ENCODE results near the gene NACC2.

Gene NACC2

GRCh38 chr9:136114610-136115009 lies 19.5 kb upstream of the NACC2 start:
- Mint-ChIP-seq H3K36me3 (ENCODE audit: insufficient read depth) (peaks cover 18% of the 10 kb centered on the region), H3K4me3 (no peak overlapping the region), H3K27me3 (no peaks in the 10 kb centered on the region), H3K4me1 (peaks cover 23% of the 10 kb centered on the region), H3K9me3 (no peaks in the 10 kb centered on the region), H3K27ac (ENCODE audit: low read depth) (no peak overlapping the region)
- DNase-seq (ENCODE audit: low spot score in 2 of 2) (no peak), ATAC-seq (replicated peaks; ENCODE audit: extremely low read depth, poor library complexity, severe bottlenecking) (no peak)

DNA sequence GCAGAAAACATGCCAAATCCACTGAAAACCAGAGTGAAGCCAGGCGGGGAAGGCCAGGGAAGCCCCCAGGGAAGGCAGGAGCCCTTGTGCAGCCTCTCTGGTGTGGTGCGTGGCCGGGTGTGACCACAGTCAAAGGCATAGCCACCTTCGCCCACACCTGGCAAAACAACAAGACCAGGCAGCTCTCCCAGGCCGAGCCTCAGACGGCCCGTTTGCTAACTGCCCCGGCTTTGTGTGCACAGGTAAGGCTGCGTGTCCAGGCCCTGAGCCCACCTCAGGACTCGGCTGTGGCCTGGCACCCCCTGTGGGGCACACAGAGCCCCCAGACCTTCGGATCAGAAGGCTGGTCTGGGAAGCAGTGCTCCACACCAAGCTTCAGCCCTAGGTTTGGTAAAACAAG lies 17.5 kb upstream of the NACC2 start:
- no peaks in the 10 kb centered on the region for H3K27me3 Mint-ChIP-seq
- H3K9me3 Mint-ChIP-seq: no peaks in the 10 kb centered on the region
- peaks cover 14% of the 10 kb centered on the region for H3K36me3 Mint-ChIP-seq (ENCODE audit: insufficient read depth)
- peak overlapping the region; percentile 80 for H3K27ac Mint-ChIP-seq (ENCODE audit: low read depth)
- H3K4me1 Mint-ChIP-seq: peaks cover 27% of the 10 kb centered on the region
- no peak overlapping the region for H3K4me3 Mint-ChIP-seq
- DNase-seq (ENCODE audit: low spot score in 2 of 2): no peak
- ATAC-seq (replicated peaks; ENCODE audit: extremely low read depth, poor library complexity, severe bottlenecking): no peak

- Mint-ChIP-seq H3K4me1 (peaks cover 34% of the 10 kb centered on the region), H3K27me3 (no peaks in the 10 kb centered on the region), H3K27ac (ENCODE audit: low read depth) (peak overlapping the region; percentile 80)
Observed at GRCh38 chr9:136111910-136112309, 16.8 kb upstream of the NACC2 start.

GRCh38 chr9:136111190-136111589 lies 16.1 kb upstream of the NACC2 start:
- H3K27me3 Mint-ChIP-seq: no peaks in the 10 kb centered on the region
- peaks cover 13% of the 10 kb centered on the region for H3K36me3 Mint-ChIP-seq (ENCODE audit: insufficient read depth)
- DNase-seq (ENCODE audit: low spot score in 2 of 2) (no peak), ATAC-seq (replicated peaks; ENCODE audit: extremely low read depth, poor library complexity, severe bottlenecking) (no peak)
- no peaks in the 10 kb centered on the region for H3K9me3 Mint-ChIP-seq
- H3K4me3 Mint-ChIP-seq: peak overlapping the region; percentile 84
- peaks cover 41% of the 10 kb centered on the region for H3K4me1 Mint-ChIP-seq
- H3K27ac Mint-ChIP-seq (ENCODE audit: low read depth): peak overlapping the region; percentile 80

More at GRCh38 chr9:136111910-136112309, 16.8 kb upstream of the NACC2 start:
- Mint-ChIP-seq H3K9me3 (no peaks in the 10 kb centered on the region), H3K36me3 (ENCODE audit: insufficient read depth) (peaks cover 16% of the 10 kb centered on the region), H3K4me3 (peak overlapping the region; percentile 84)
- ATAC-seq (replicated peaks; ENCODE audit: extremely low read depth, poor library complexity, severe bottlenecking) (no peak), DNase-seq (ENCODE audit: low spot score in 2 of 2) (no peak)

- H3K4me1 Mint-ChIP-seq: peaks cover 47% of the 10 kb centered on the region
- ATAC-seq (replicated peaks; ENCODE audit: extremely low read depth, poor library complexity, severe bottlenecking) (peak; percentile 48), DNase-seq (ENCODE audit: low spot score in 2 of 2) (no peak)
- H3K27ac Mint-ChIP-seq (ENCODE audit: low read depth): peak overlapping the region; percentile 80
- H3K36me3 Mint-ChIP-seq (ENCODE audit: insufficient read depth): peaks cover 9% of the 10 kb centered on the region
- H3K9me3 Mint-ChIP-seq: no peaks in the 10 kb centered on the region
- H3K4me3 Mint-ChIP-seq: peak overlapping the region; percentile 84
- H3K27me3 Mint-ChIP-seq: no peaks in the 10 kb centered on the region
Observed at GRCh38 chr9:136110082-136111061, 15.3 kb upstream of the NACC2 start.

- peak; percentile 76 to 87 for DNase-seq (ENCODE audit: low spot score in 2 of 2)
- Mint-ChIP-seq H3K36me3 (ENCODE audit: insufficient read depth) (peaks cover 7% of the 10 kb centered on the region), H3K27ac (ENCODE audit: low read depth) (peak overlapping the region; percentile 46), H3K9me3 (no peaks in the 10 kb centered on the region), H3K27me3 (no peaks in the 10 kb centered on the region), H3K4me1 (peaks cover 47% of the 10 kb centered on the region), H3K4me3 (peak overlapping the region; percentile 84)
- peak; percentile 93 for ATAC-seq (replicated peaks; ENCODE audit: extremely low read depth, poor library complexity, severe bottlenecking)
Observed at GRCh38 chr9:136109351-136110081, 14.4 kb upstream of the NACC2 start.

DNA sequence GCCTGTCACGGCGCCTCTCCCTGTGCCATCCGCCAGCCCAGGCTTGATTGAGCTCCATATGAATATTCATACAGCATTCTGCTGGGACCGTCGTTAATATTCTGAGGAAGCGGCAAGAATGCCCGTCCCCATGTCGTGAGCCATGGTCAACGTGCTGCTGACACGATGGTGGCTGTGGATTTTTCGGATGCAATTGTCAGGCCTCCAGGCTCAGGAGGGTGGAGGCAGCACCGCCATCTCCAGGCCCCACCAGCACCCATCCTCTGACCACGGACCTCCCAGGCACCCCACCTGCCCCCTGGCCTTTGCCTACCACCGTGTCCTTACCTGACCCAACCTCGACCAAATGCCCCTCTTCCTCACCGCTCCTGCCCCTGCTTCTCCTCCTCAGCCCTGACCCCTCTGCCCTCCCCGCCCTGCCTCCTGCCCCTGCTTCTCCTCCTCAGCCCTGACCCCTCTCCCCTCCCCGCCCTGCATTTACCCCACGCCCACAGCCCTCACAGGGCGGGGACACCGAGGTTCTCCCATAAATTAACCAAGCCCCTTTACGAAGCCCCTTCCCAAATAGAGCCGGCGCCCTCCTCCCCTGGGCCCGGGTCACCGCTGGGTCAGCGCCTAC lies 13.7 kb upstream of the NACC2 start:
- Mint-ChIP-seq H3K36me3 (ENCODE audit: insufficient read depth) (peaks cover 4% of the 10 kb centered on the region), H3K4me1 (peaks cover 47% of the 10 kb centered on the region), H3K4me3 (peak overlapping the region; percentile 84), H3K9me3 (no peaks in the 10 kb centered on the region), H3K27ac (ENCODE audit: low read depth) (peak overlapping the region; percentile 46), H3K27me3 (no peaks in the 10 kb centered on the region)
- ATAC-seq (replicated peaks; ENCODE audit: extremely low read depth, poor library complexity, severe bottlenecking) (no peak), DNase-seq (ENCODE audit: low spot score in 2 of 2) (no peak)

DNA sequence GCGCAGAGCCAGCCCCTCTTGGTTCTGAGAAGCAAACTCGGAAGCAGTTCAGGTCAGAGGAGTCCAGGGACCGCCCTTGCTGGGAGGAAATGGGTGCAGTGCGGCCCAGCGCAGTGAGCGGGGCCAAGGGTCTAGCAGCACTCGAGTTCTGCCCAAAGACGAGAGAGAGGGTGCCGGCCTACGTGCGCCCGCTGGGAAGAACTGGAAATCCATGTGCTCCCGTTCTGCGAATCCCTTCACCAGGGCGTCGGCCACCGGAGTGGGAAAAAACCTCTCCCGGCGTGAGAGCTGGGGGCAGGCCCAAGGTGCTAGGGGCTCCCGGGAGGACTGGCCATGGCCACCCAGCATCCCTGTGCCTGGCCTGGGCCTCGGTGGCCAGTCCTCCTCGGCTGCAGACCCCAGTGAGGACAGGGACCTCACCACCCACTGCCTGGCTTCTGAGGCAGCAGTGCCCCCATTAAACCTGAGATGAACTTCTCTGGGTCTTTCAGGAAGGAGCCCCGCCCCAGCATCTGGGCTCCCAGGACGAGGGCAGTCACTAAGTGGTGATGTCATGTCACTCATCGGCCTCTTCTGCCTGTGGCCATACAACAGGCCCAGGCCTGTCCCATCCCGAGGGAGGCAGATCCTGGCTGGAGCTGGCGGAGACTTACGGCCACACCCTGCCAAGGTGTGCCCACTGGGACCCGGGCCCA lies 13.0 kb upstream of the NACC2 start:
- Mint-ChIP-seq H3K4me1 (peaks cover 40% of the 10 kb centered on the region), H3K27me3 (no peaks in the 10 kb centered on the region), H3K36me3 (ENCODE audit: insufficient read depth) (peaks cover 4% of the 10 kb centered on the region), H3K27ac (ENCODE audit: low read depth) (peak overlapping the region; percentile 88), H3K4me3 (peak overlapping the region; percentile 84), H3K9me3 (no peaks in the 10 kb centered on the region)
- no peak for DNase-seq (ENCODE audit: low spot score in 2 of 2)
- ATAC-seq (replicated peaks; ENCODE audit: extremely low read depth, poor library complexity, severe bottlenecking): no peak

GRCh38 chr9:136107155-136107952 lies 12.3 kb upstream of the NACC2 start:
- no peaks in the 10 kb centered on the region for H3K27me3 Mint-ChIP-seq
- H3K4me1 Mint-ChIP-seq: peaks cover 39% of the 10 kb centered on the region
- peak; percentile 30 for ATAC-seq (replicated peaks; ENCODE audit: extremely low read depth, poor library complexity, severe bottlenecking)
- H3K27ac Mint-ChIP-seq (ENCODE audit: low read depth): peak overlapping the region; percentile 88
- peaks cover 4% of the 10 kb centered on the region for H3K36me3 Mint-ChIP-seq (ENCODE audit: insufficient read depth)
- H3K4me3 Mint-ChIP-seq: peak overlapping the region; percentile 84
- H3K9me3 Mint-ChIP-seq: no peaks in the 10 kb centered on the region
- no peak for DNase-seq (ENCODE audit: low spot score in 2 of 2)

DNA sequence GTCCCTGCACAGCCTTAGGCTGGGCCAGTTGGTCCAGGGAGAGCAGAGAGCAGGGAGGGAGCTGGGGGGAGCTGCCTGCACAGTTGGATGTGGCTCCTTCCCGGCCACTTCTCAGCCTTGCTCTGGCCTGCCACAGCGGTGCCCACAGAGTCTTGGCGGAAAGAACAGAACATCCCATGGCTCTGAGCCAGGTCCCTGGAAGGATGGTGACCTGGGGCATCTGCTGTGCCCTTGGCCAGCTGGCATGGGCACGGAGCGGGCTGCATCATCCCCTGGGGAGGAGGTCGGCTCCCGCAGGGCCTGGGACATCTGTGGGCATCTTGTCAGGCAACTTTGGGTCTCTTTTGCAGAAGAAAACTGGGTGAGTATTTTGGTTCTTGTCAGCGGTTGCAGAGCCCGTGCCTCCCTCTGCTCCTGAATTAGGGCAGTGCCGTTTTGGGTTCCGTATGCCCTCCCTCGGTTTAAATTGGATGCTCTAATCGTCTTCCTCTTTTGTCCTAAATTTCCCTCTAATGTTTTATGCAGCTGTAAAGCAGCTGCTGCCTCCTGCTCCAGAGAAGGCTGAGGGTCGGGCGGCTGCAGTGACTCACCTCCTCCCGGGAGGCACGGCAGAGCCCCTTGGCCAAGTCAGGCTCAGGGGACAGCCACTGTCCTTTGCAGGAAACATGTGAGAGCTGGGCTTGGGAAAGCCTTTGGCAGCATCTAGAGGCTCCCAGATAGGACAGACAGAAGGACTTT lies 10.5 kb upstream of the NACC2 start:
- ATAC-seq (replicated peaks; ENCODE audit: extremely low read depth, poor library complexity, severe bottlenecking): no peak
- Mint-ChIP-seq H3K4me3 (peak overlapping the region; percentile 84), H3K27ac (ENCODE audit: low read depth) (peak overlapping the region; percentile 88), H3K4me1 (peaks cover 30% of the 10 kb centered on the region), H3K27me3 (no peaks in the 10 kb centered on the region), H3K9me3 (no peaks in the 10 kb centered on the region), H3K36me3 (ENCODE audit: insufficient read depth) (peaks cover 6% of the 10 kb centered on the region)
- no peak for DNase-seq (ENCODE audit: low spot score in 2 of 2)

GRCh38 chr9:136104916-136105315 lies 9.8 kb upstream of the NACC2 start:
- no peak overlapping the region for H3K27ac Mint-ChIP-seq (ENCODE audit: low read depth)
- H3K4me1 Mint-ChIP-seq: peaks cover 26% of the 10 kb centered on the region
- peaks cover 6% of the 10 kb centered on the region for H3K36me3 Mint-ChIP-seq (ENCODE audit: insufficient read depth)
- no peaks in the 10 kb centered on the region for H3K27me3 Mint-ChIP-seq
- no peak for DNase-seq (ENCODE audit: low spot score in 2 of 2)
- no peaks in the 10 kb centered on the region for H3K9me3 Mint-ChIP-seq
- no peak overlapping the region for H3K4me3 Mint-ChIP-seq
- no peak for ATAC-seq (replicated peaks; ENCODE audit: extremely low read depth, poor library complexity, severe bottlenecking)

Measured in central memory CD8-positive, alpha-beta T cell (primary cell).